HCT116 (cell line): ENCODE results near the gene BRI3BP. TPM values are rescaled to one million over a fixed set of nuclear protein-coding genes. Genes with fewer than 3 reads are reported as not detected.

Experiments
- ATAC-seq: fragments of 200-7000 bp; cut with Tn5 transposase; 2 replicates; pipeline ENCODE4 v1.9.1; 2020; ENCODE audit warnings: mild to moderate bottlenecking, moderate library complexity
- BruUV-seq: library from RNA; stranded (reverse); fragments of 400-500 nt; replicated peaks from 2 replicates; lab custom pipeline; 2021; lab: Mats Ljungman, UMichigan
- CTCF ChIA-PET: fragments of 300-600 bp; sonication (Branson Sonifier 250); formaldehyde crosslinking; loops from one replicate; lab custom pipeline; 2021; ENCODE audit warnings: antibody characterized with exemption; lab: Charles Lee
- POLR2A ChIA-PET: fragments of 300-600, 350-600 bp; sonication (Branson Sonifier 250); formaldehyde crosslinking; loops from one replicate; lab custom pipeline; 2021; ENCODE audit warnings: antibody characterized with exemption; lab: Charles Lee
- RAD21 ChIA-PET, 2 experiments: fragments of 300-600 bp; sonication (Branson Sonifier 250); formaldehyde crosslinking; loops; one replicate each; lab custom pipeline; 2023; ENCODE audit warnings: low total read pairs in 2 of 2; ENCODE audit not compliant: uncharacterized antibody in 2 of 2, unreplicated experiment in 2 of 2, low non-redundant PET in 1 of 2; lab: Charles Lee
- DNase-seq: peaks from one replicate; pipeline ENCODE4 v3.0.0-alpha.2; 2010; ENCODE audit warnings: low read depth, low spot score
- H2AFZ ChIP-seq: fragments of 200-600 bp; shearing (Covaris generic), sonication (generic); 2 replicates; pipeline ENCODE4 v1.6.1; 2017; ENCODE audit warnings: low read depth, mixed run types, mixed read lengths, antibody characterized with exemption, low read length; ENCODE audit not compliant: poor library complexity, severe bottlenecking
- H3K27ac ChIP-seq: 2 replicates; pipeline ENCODE4 v1.5.1; 2012; ENCODE audit warnings: low read depth, low read length
- H3K27me3 ChIP-seq: fragments of 200-600 bp; sonication (generic); 2 replicates; pipeline ENCODE4 v1.6.1; 2016; ENCODE audit warnings: mixed run types, low read length, mixed read lengths; ENCODE audit not compliant: insufficient read depth
- H3K36me3 ChIP-seq, 2 experiments: fragments of 200-500 bp in 1 of 2; fragments of 200-600 bp in 1 of 2; sonication (Bioruptor generic) in 1 of 2; sonication (generic) in 1 of 2; 2 replicates each; pipeline versions ENCODE4 v1.5.1 to v1.6.1; 2014 to 2016; ENCODE audit warnings: low read length in 2 of 2, inconsistent platforms in 1 of 2, mixed read lengths in 1 of 2, mixed run types in 1 of 2; ENCODE audit not compliant: insufficient read depth in 2 of 2, control insufficient read depth in 1 of 2
- H3K4me1 ChIP-seq, 2 experiments: fragments of 200-600 bp in 1 of 2; sonication (generic) in 1 of 2; 2 replicates each; pipeline versions ENCODE4 v1.5.1 to v1.6.1; 2012 to 2017; ENCODE audit warnings: low read length in 2 of 2, inconsistent platforms in 1 of 2, mild to moderate bottlenecking in 1 of 2, mixed read lengths in 1 of 2, mixed run types in 1 of 2, moderate library complexity in 1 of 2; ENCODE audit not compliant: insufficient read depth in 2 of 2, control insufficient read depth in 1 of 2
- H3K4me2 ChIP-seq: fragments of 200-600 bp; sonication (generic); 2 replicates; pipeline ENCODE4 v1.6.1; 2017; ENCODE audit warnings: mixed run types, low read length, mixed read lengths
- H3K4me3 ChIP-seq, 2 experiments: fragments of 200-600 bp in 1 of 2; sonication (generic) in 1 of 2; replicated peaks in 1 of 2; 2 replicates each; pipeline ENCODE4 v1.5.1; 2011 to 2016; ENCODE audit warnings: low read length in 2 of 2, control low read depth in 1 of 2, low read depth in 1 of 2, mild to moderate bottlenecking in 1 of 2, mixed read lengths in 1 of 2, mixed run types in 1 of 2
- H3K79me2 ChIP-seq: fragments of 200-600 bp; sonication (generic); 2 replicates; pipeline ENCODE4 v1.6.1; 2017; ENCODE audit warnings: mild to moderate bottlenecking, mixed run types, low read length, moderate library complexity, mixed read lengths; ENCODE audit not compliant: insufficient read depth
- H3K9ac ChIP-seq: fragments of 200-600 bp; sonication (generic); 2 replicates; pipeline ENCODE4 v1.6.1; 2016; ENCODE audit warnings: low read length, mixed read lengths
- H3K9me2 ChIP-seq: fragments of 200-600 bp; sonication (generic), shearing (Covaris generic); 2 replicates; pipeline ENCODE4 v1.6.1; 2017; ENCODE audit warnings: mixed run types, mild to moderate bottlenecking, moderate library complexity; ENCODE audit not compliant: insufficient read depth
- H3K9me3 ChIP-seq, 2 experiments: fragments of 200-500 bp in 1 of 2; fragments of 200-600 bp in 1 of 2; sonication (Bioruptor generic) in 1 of 2; sonication (generic) in 1 of 2; 2 replicates each; pipeline ENCODE4 v1.6.1; 2014 to 2017; ENCODE audit warnings: low read length in 2 of 2, mixed read lengths in 2 of 2, inconsistent platforms in 1 of 2, low read depth in 1 of 2, mild to moderate bottlenecking in 1 of 2, mixed run types in 1 of 2, moderate library complexity in 1 of 2; ENCODE audit not compliant: control insufficient read depth in 1 of 2, insufficient read depth in 1 of 2
- H4K20me1 ChIP-seq: fragments of 200-600 bp; sonication (generic), shearing (Covaris generic); 2 replicates; pipeline ENCODE4 v1.6.1; 2017; ENCODE audit warnings: mixed run types, mild to moderate bottlenecking, moderate library complexity; ENCODE audit not compliant: insufficient read depth
- ATF3 ChIP-seq: IDR thresholded peaks from 2 replicates; pipeline ENCODE4 v1.6.1; 2012
- CBX3 ChIP-seq: IDR thresholded peaks from 2 replicates; pipeline ENCODE4 v1.6.1; 2012; ENCODE audit warnings: low read depth
- CEBPB ChIP-seq: IDR thresholded peaks from 2 replicates; pipeline ENCODE4 v1.6.1; 2012; ENCODE audit warnings: low read depth
- CTCF ChIP-seq, 3 experiments: fragments of 200-600 bp in 1 of 3; sonication (generic) in 1 of 3; IDR thresholded peaks in 2 of 3; conservative IDR thresholded peaks in 1 of 3; 2 replicates each; pipeline ENCODE4 v1.5.1; 2012 to 2017; ENCODE audit warnings: low read depth in 2 of 3, low read length in 2 of 3, antibody characterized with exemption in 1 of 3, borderline replicate concordance in 1 of 3, control low read depth in 1 of 3, mild to moderate bottlenecking in 1 of 3, mixed read lengths in 1 of 3, mixed run types in 1 of 3, moderate library complexity in 1 of 3; ENCODE audit not compliant: insufficient read depth in 1 of 3
- EGR1 ChIP-seq: IDR thresholded peaks from 2 replicates; pipeline ENCODE4 v1.6.1; 2012; ENCODE audit warnings: low read depth
- ELF1 ChIP-seq: IDR thresholded peaks from 2 replicates; pipeline ENCODE4 v1.6.1; 2012; ENCODE audit warnings: low read depth, borderline replicate concordance
- EZH2phosphoT487 ChIP-seq: fragments of 200-600 bp; IDR thresholded peaks from 2 replicates; pipeline ENCODE4 v1.6.1; 2018; ENCODE audit warnings: antibody characterized with exemption, borderline replicate concordance
- JUND ChIP-seq: IDR thresholded peaks from 2 replicates; pipeline ENCODE4 v1.6.1; 2012
- MAX ChIP-seq: IDR thresholded peaks from 2 replicates; pipeline ENCODE4 v1.6.1; 2012
- POLR2A ChIP-seq: IDR thresholded peaks from 2 replicates; pipeline ENCODE4 v1.7.0; 2011; ENCODE audit warnings: borderline replicate concordance; ENCODE audit not compliant: insufficient read depth, insufficient read length; ENCODE audit errors: extremely low read depth
- RAD21 ChIP-seq: IDR thresholded peaks from 2 replicates; pipeline ENCODE4 v1.6.1; 2012; ENCODE audit warnings: low read depth, mild to moderate bottlenecking
- REST ChIP-seq: IDR thresholded peaks from 2 replicates; pipeline ENCODE4 v1.6.1; 2012; ENCODE audit warnings: low read depth
- TCF7L2 ChIP-seq: IDR thresholded peaks from 2 replicates; pipeline ENCODE4 v1.7.0; 2011; ENCODE audit warnings: borderline replicate concordance, inconsistent platforms; ENCODE audit not compliant: insufficient read depth, insufficient read length; ENCODE audit errors: extremely low read depth
- YY1 ChIP-seq: IDR thresholded peaks from 2 replicates; pipeline ENCODE4 v1.6.1; 2011; ENCODE audit warnings: low read length, low read depth, moderate library complexity, mild to moderate bottlenecking; ENCODE audit not compliant: insufficient replicate concordance; ENCODE audit errors: extremely low read depth
- ZBTB33 ChIP-seq: IDR thresholded peaks from 2 replicates; pipeline ENCODE4 v1.6.1; 2011; ENCODE audit warnings: mild to moderate bottlenecking, low read length, moderate library complexity; ENCODE audit not compliant: insufficient replicate concordance; ENCODE audit errors: extremely low read depth
- ZNF274 ChIP-seq: fragments of 200-500 bp; sonication (Bioruptor generic); IDR thresholded peaks from 2 replicates; pipeline ENCODE4 v1.6.1; 2014; ENCODE audit warnings: mild to moderate bottlenecking, low read depth, low read length, inconsistent platforms
- intact Hi-C: fragments of 100-400 bp; cut with micrococcal nuclease; formaldehyde crosslinking; loops from 2 replicates; pipeline ENCODE4 v1.10.0; 2022
- total RNA-seq: library from RNA; stranded (reverse); gene quantifications from one replicate; pipeline ENCODE4 v1.2.1, GENCODE V29; 2021; ENCODE audit not compliant: unreplicated experiment

BRI3BP gene
- total RNA-seq, 1 experiment from 2014 or later = 40.1 TPM

GRCh38 chr12:125050446-125050845, 57.0 kb downstream of the BRI3BP start:
- ChIA-PET RAD21 (no interaction called here), CTCF (no interaction called here), POLR2A (no interaction called here)
- Histone ChIP-seq H3K27me3 (no peaks in the 10 kb centered on the region), H3K9ac (no peak overlapping the region), H3K79me2 (no peaks in the 10 kb centered on the region), H3K4me3 (no peak overlapping the region), H3K27ac (no peak overlapping the region), H3K9me2 (no peaks in the 10 kb centered on the region), H2AFZ (no peak overlapping the region), H3K9me3 (no peaks in the 10 kb centered on the region), H3K4me1 (no peaks in the 10 kb centered on the region), H3K4me2 (no peak overlapping the region), H4K20me1 (no peaks in the 10 kb centered on the region), H3K36me3 (no peaks in the 10 kb centered on the region)
- TF ChIP-seq RAD21 = no peak
- no peak for TF ChIP-seq POLR2A
- TF ChIP-seq TCF7L2 = no peak
- no peak for TF ChIP-seq CBX3
- no peak for TF ChIP-seq JUND
- no peak for TF ChIP-seq ELF1
- no peak for TF ChIP-seq ATF3
- no peak for TF ChIP-seq ZBTB33
- TF ChIP-seq YY1 = no peak
- TF ChIP-seq MAX = no peak
- no peak for TF ChIP-seq EGR1
- TF ChIP-seq REST = no peak
- TF ChIP-seq ZNF274 = no peak
- no peak for TF ChIP-seq CTCF (IDR thresholded peaks at IDR 0.05 in 2 of 3, conservative IDR thresholded peaks at IDR 0.05 in 1 of 3; ENCODE audit: borderline replicate concordance in 1 of 3, insufficient read depth in 1 of 3, low read depth in 2 of 3, low read length in 2 of 3)
- no peak for TF ChIP-seq EZH2phosphoT487
- no peak for TF ChIP-seq CEBPB
- no peak for DNase-seq
- no TSS peak for BruUV-seq
- ATAC-seq = no peak
- intact Hi-C loops = no loop called here
